GM21737 (cell line): ENCODE results near the gene MYOCD.

Experiments
- ATAC-seq: cut with Tn5 transposase; IDR thresholded peaks from one replicate; pipeline ENCODE4 v1.9.1; 2021; ENCODE audit warnings: mild to moderate bottlenecking, moderate library complexity; ENCODE audit not compliant: unreplicated experiment

MYOCD gene

DNA sequence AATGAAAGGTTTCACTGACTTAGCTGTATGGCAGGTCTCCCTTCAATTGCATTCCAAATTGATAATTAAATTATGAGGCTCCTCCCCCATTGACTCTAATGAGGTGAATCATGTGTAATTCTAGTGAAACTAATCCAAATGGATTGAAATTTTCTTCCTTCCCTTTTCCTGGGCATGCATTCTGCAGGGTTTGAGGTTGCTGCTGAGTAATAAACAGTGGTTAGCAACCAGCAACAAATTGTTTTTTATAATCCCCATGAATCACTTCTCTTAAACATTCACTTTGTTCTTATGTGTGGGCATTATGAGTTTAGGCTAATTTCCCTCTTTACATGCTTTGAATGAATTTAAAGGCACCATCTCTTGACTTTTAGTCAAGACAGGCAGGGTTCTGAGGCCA is 43.4 kb downstream of the MYOCD start:
- no peak for ATAC-seq

GRCh38 chr17:12712415-12712814 is 46.7 kb downstream of the MYOCD start:
- no peak for ATAC-seq

GRCh38 chr17:12712941-12713340 is 47.3 kb downstream of the MYOCD start:
- ATAC-seq: no peak

DNA sequence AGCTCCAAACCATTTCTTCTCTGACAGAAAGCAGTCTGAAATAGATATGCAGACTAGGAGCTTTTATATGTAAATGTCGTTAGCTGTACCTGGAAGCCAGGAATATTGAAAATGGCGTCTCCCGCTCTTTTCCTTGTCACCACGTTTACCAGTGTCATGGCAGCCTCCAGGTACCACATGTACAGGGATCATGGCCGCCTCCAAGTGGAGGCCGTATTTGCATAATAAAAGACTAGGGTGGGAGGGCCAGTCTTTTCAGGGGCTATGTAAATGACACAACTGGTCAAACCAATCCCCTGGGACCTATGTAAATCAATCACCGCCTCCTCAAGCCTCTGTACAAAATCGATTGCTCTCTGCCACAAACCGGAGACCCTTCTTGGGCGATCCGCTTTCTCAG is 54.3 kb downstream of the MYOCD start:
- ATAC-seq: no peak

GRCh38 chr17:12721581-12721980 is 55.9 kb downstream of the MYOCD start:
- ATAC-seq: no peak

- no peak for ATAC-seq
Observed at GRCh38 chr17:12722282-12722681, 56.6 kb downstream of the MYOCD start.

GRCh38 chr17:12726131-12726530 is 60.4 kb downstream of the MYOCD start:
- no peak for ATAC-seq

DNA sequence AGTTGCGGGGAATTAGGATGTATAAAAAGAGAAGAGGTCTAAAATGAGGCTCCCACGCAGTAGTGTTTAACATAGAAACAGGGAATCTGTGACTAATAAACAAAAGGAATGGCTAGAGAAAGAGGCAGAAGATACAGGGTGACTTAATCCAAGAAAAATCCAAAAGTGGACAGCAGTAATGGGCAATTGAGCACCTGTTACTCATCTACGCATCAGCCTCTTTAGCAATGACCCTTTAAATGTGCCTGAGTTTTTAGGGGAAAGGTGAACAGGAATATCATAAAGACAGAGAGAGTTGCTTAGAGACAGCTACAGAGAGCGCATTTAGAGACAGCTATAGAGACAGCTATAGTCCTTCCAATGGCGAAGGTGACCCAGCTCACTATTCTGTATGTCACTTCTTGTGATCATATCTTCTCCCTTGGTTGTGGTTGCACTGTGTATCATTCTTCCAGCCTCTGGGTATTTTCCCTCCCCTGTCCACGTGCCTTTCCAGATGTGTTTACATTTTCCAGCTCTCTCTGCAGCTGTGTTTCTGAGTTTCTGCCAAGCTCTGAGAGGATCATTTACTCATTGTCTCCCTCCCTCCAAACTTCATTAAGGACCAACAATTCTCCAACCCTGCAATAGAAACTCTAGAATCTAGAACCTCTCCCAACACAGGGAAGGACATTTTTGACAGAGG is 61.5 kb downstream of the MYOCD start:
- no peak for ATAC-seq

DNA sequence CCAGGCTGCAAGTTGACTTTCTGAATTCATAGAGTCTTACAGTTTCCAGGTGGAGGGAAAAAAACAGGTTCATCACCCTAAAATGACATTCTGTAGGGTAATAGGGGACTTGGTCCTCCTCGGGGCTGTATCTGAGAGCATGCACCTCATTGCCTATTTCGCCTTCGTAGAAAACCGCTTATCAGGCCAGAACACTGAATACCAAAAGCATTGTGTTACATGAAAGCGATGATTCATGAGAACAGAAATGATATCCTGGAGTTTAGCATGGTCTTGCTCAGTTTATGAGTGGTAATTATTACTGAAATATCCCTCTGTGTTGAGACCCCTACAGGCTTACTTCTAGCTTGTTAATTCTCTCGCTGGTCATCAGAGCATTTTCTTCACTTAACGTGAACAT is 62.2 kb downstream of the MYOCD start:
- no peak for ATAC-seq

GRCh38 chr17:12729086-12729485 is 63.4 kb downstream of the MYOCD start:
- no peak for ATAC-seq

GRCh38 chr17:12730421-12730820 is 64.7 kb downstream of the MYOCD start:
- no peak for ATAC-seq

DNA sequence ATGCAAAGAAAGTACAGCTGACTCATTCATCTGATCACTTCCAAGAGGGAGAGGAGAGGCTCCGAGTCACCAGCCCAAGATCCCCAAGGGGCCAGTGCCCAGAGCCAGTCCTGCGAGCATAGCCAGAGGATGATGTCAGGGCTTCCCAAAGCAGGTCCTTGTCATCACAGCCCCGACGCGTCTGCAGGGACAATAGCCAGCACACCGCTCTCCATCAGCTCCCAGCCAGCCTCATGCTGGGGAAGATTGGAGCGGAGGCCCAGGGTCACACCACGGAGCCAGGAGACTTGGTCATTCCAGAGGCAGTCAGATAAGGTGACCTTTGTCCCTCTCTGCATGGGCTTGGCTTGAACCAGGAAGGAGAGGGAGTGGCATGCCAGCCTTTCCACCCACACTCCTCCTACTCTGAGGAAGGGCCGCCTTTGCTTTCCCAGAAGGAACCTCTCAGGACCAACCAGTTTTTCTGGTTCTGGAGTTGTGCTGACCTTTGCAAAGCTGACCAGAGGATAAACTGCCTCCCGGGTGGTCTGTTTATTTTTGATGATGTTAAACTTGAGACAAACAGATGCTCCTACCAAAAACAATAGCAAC is 65.3 kb downstream of the MYOCD start:
- no peak for ATAC-seq

DNA sequence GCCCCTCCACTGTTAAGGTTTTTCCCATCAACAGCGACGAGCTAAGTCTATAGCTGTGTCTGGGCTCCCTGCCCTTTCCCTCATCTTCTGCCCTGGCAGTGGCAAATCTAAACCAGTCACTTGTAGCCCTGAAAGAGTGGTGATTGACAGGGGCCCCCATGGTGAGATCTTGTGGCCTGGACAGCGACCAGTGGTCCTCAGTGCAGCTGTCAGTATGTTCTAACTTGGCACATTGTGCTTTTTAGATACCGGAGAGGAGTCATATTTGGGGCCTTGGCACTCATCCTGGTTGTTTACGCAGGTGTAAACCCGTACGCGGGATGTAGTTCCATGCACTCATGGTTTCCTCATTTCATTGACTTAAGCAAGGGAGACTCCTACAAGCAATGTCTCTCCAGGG is 66.1 kb downstream of the MYOCD start:
- no peak for ATAC-seq

GRCh38 chr17:12732366-12732765 is 66.7 kb downstream of the MYOCD start:
- ATAC-seq: no peak

DNA sequence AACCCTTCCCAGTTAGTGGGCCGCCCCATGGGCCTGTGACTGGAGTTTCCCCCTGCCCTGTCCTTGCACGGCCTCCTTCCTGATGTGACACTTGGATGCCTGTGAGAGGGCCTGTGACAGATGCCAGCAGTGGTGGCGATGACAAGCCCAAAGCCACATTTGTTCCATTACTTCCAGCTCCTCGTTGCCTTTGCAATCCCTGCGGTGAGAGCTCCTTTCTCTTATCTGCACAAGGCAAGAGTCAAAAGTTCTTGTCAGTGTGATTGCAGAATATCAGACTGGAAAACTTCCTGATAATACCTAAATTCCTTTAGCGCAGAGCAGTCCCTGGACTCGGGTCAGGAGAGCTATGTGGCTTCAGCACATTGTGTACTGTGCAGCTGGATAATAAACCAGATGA is 69.2 kb downstream of the MYOCD start:
- no peak for ATAC-seq

GRCh38 chr17:12735517-12735916 is 69.8 kb downstream of the MYOCD start:
- no peak for ATAC-seq

GRCh38 chr17:12736526-12736925 is 70.8 kb downstream of the MYOCD start:
- no peak for ATAC-seq

DNA sequence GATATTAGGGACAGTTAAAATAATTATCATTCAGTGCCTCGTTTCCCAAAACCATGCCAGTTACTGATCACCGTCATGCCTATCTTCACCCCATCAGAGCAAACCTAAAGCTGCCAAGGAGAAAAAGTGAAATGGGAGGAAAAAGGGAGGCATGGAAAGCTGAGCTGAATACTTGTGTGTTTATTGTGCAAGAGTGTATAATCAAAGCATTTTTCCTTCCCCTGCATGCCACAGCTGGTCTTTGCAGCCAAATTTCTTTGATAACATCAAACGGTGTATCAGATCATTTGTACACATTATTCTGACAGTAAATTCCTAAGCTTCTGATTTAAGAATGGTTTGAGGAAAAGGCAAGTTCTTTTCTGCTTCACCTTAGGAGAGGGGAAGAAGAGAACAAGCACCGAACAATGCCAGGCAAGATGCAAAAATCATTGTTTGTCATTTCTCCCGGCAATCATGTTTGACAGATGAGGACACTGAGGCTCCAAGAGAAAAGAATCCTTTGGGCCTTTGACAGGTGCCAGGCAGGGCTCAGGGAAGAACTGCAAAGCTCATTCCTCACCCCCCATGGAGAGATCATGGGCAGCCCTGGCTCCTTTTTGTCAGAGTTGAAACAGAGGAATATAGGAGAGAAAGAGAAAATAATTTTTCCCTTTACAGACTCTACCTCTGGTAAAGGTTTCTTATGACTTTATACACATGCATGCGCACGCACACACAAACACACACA is 72.2 kb downstream of the MYOCD start:
- no peak for ATAC-seq

DNA sequence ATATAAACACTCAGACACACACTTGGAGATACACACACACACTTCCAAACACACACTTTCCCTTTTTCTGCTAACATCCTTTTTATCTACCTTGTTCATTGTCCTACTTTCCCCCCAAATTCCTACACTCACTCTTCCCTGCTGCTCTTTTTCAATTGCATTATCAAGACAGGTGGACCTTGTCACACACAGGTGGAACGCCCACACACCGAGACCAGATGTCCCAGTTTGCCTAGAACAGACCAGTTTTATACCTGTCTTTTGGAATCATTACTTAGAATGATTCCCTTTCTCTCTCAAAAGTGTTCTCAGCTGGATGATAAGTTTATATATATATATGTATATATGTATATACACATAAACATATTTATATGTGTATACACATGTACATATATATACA is 72.9 kb downstream of the MYOCD start:
- ATAC-seq: no peak

GRCh38 chr17:12739500-12739899 is 73.8 kb downstream of the MYOCD start:
- ATAC-seq: no peak

- no peak for ATAC-seq
Observed at GRCh38 chr17:12743046-12743445, 77.4 kb downstream of the MYOCD start.

- ATAC-seq: no peak
Observed at GRCh38 chr17:12744298-12744697, 78.6 kb downstream of the MYOCD start.
